HEK293 (cell line): ENCODE data around the gene ATF5.

ENCODE experiments used
- CTCF ChIA-PET: fragments of 350-600 bp; formaldehyde crosslinking; extraction: SDS; loops from one replicate; lab custom pipeline; 2021; ENCODE audit warnings: antibody characterized with exemption; lab: Yijun Ruan, JAX
- POLR2A ChIA-PET: fragments of 300-600 bp; formaldehyde crosslinking; extraction: SDS; loops from one replicate; lab custom pipeline; 2020; ENCODE audit warnings: antibody characterized with exemption, inconsistent platforms; lab: Yijun Ruan, JAX
- H3K27ac ChIP-seq: fragments of 200-500 bp; sonication (Bioruptor generic); 2 replicates; pipeline ENCODE4 v1.5.1; 2014; ENCODE audit warnings: low read depth, low read length, control low read depth, inconsistent platforms; ENCODE audit errors: extremely low read depth
- H3K36me3 ChIP-seq, 2 experiments: fragments of 200-500 bp in 1 of 2; sonication (Bioruptor generic) in 1 of 2; 1 replicate in 1 of 2; 2 replicates in 1 of 2; pipeline ENCODE4 v1.5.1; 2014 to 2017; ENCODE audit warnings: inconsistent platforms in 2 of 2, low read length in 2 of 2; ENCODE audit not compliant: control insufficient read depth in 2 of 2, insufficient read depth in 1 of 2
- H3K4me1 ChIP-seq: fragments of 200-500 bp; sonication (Bioruptor generic); 2 replicates; pipeline ENCODE4 v1.5.1; 2014; ENCODE audit warnings: mild to moderate bottlenecking, low read length, inconsistent platforms; ENCODE audit not compliant: control insufficient read depth, insufficient read depth
- H3K4me3 ChIP-seq: 2 replicates; pipeline ENCODE4 v1.5.1; 2011; ENCODE audit warnings: low read depth, mild to moderate bottlenecking, control low read depth, low read length, moderate library complexity
- H3K9me3 ChIP-seq: fragments of 200-500 bp; sonication (Bioruptor generic); 2 replicates; pipeline ENCODE4 v1.5.1; 2014; ENCODE audit warnings: low read depth, low read length, inconsistent platforms; ENCODE audit not compliant: control insufficient read depth, insufficient read depth
- BCL11B ChIP-seq: fragments of 450-650 bp; formaldehyde crosslinking; IDR thresholded peaks from 2 replicates; pipeline ENCODE4 v1.5.1; 2016; ENCODE audit warnings: low read depth, missing biosample characterization, missing genetic modification characterization
- GLIS1 ChIP-seq: fragments of 450-650 bp; formaldehyde crosslinking; IDR thresholded peaks from 2 replicates; pipeline ENCODE4 v1.5.1; 2016; ENCODE audit warnings: missing biosample characterization, missing genetic modification characterization
- TRIM28 ChIP-seq: IDR thresholded peaks from 2 replicates; pipeline ENCODE4 v1.6.1; 2011; ENCODE audit warnings: low read length, control low read depth, borderline replicate concordance
- ZNF146 ChIP-seq: fragments of 450-650 bp; formaldehyde crosslinking; IDR thresholded peaks from 2 replicates; pipeline ENCODE4 v1.5.1; 2016; ENCODE audit warnings: missing biosample characterization, missing genetic modification characterization
- ZNF26 ChIP-seq: fragments of 450-650 bp; formaldehyde crosslinking; IDR thresholded peaks from 2 replicates; pipeline ENCODE4 v1.5.1; 2016; ENCODE audit warnings: missing biosample characterization, missing genetic modification characterization
- ZNF274 ChIP-seq, 2 experiments: fragments of 200-500 bp in 1 of 2; fragments of 450-650 bp in 1 of 2; sonication (Bioruptor generic) in 1 of 2; formaldehyde crosslinking in 1 of 2; IDR thresholded peaks; 2 replicates each; pipeline versions ENCODE4 v1.5.1 to v1.6.1; 2014 to 2016; ENCODE audit warnings: borderline replicate concordance in 1 of 2, inconsistent platforms in 1 of 2, low read length in 1 of 2, missing biosample characterization in 1 of 2, missing genetic modification characterization in 1 of 2
- ZNF449 ChIP-seq: fragments of 450-650 bp; formaldehyde crosslinking; IDR thresholded peaks from 2 replicates; pipeline ENCODE4 v1.5.1; 2017; ENCODE audit warnings: missing biosample characterization, mild to moderate bottlenecking, missing genetic modification characterization, moderate library complexity
- ZNF488 ChIP-seq: fragments of 450-650 bp; formaldehyde crosslinking; IDR thresholded peaks from 2 replicates; pipeline ENCODE4 v1.5.1; 2016; ENCODE audit warnings: missing biosample characterization, missing genetic modification characterization
- ZNF530 ChIP-seq: fragments of 450-650 bp; formaldehyde crosslinking; IDR thresholded peaks from 2 replicates; pipeline ENCODE4 v1.5.1; 2016; ENCODE audit warnings: low read depth, missing biosample characterization, missing genetic modification characterization
- ZNF629 ChIP-seq: fragments of 450-650 bp; formaldehyde crosslinking; IDR thresholded peaks from 2 replicates; pipeline ENCODE4 v1.5.1; 2017; ENCODE audit warnings: missing biosample characterization, missing genetic modification characterization
- TF ChIP-seq, protein P1 (sequence below): fragments of 450-650 bp; formaldehyde crosslinking; IDR thresholded peaks from 2 replicates; pipeline ENCODE4 v1.5.1; 2016; ENCODE audit warnings: missing biosample characterization, missing genetic modification characterization
- TF ChIP-seq, protein P2 (sequence below): fragments of 450-650 bp; formaldehyde crosslinking; IDR thresholded peaks from 2 replicates; pipeline ENCODE4; 2016; ENCODE audit warnings: missing biosample characterization, missing genetic modification characterization

ATF5 gene

GRCh38 chr19:49952479-49952836 is 23.5 kb downstream of the ATF5 start (continued):
- no peak for TF ChIP-seq ZNF26

GRCh38 chr19:49952906-49953305 is 23.9 kb downstream of the ATF5 start:
- ChIA-PET CTCF (interaction anchor here (2.3 to 11.4 kb wide), 2 partner anchors 14 to 30 kb away, joined by 17 to 100 read pairs; no protein-coding TSS in a partner anchor), POLR2A (no interaction called here)
- Histone ChIP-seq H3K4me3 (no peak overlapping the region), H3K4me1 (0 out of 2 replicates have a peak, but pooled peaks cover 4% of the 10 kb centered on the region), H3K27ac (no peak overlapping the region), H3K36me3 (no peaks in the 10 kb centered on the region), H3K9me3 (no peaks in the 10 kb centered on the region)
- TF ChIP-seq TRIM28 (peak; percentile 44; the same call in 1 of the 2 replicates), ZNF488 (tag by site-specific recombination) (no peak)

DNA sequence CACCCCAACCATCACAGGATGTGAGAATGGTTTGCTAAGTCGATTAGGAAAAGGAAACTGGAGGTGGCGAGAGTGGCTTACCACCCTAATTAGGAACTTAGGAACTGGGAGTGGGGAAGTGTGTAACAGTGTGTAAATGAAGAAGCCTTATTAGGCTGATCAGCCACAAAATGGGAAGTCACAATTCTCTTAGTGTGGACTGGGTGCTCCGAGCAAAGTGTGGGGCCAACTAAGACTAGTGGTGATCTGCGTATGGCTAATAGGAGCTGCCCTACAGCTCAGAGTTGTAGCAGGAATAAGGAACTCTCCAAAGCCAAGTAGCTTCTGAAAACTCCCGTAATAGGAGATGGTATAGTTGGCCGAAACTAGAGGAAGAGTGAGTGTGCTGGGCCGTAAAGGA is 24.4 kb downstream of the ATF5 start:
- ChIA-PET CTCF (interaction anchor here (2.3 to 11.4 kb wide), 2 partner anchors 14 to 30 kb away, joined by 17 to 100 read pairs; no protein-coding TSS in a partner anchor), POLR2A (no interaction called here)
- no peaks in the 10 kb centered on the region for H3K9me3 ChIP-seq
- no peak for TF ChIP-seq BCL11B (tag by site-specific recombination)
- TF ChIP-seq, protein P1, sequence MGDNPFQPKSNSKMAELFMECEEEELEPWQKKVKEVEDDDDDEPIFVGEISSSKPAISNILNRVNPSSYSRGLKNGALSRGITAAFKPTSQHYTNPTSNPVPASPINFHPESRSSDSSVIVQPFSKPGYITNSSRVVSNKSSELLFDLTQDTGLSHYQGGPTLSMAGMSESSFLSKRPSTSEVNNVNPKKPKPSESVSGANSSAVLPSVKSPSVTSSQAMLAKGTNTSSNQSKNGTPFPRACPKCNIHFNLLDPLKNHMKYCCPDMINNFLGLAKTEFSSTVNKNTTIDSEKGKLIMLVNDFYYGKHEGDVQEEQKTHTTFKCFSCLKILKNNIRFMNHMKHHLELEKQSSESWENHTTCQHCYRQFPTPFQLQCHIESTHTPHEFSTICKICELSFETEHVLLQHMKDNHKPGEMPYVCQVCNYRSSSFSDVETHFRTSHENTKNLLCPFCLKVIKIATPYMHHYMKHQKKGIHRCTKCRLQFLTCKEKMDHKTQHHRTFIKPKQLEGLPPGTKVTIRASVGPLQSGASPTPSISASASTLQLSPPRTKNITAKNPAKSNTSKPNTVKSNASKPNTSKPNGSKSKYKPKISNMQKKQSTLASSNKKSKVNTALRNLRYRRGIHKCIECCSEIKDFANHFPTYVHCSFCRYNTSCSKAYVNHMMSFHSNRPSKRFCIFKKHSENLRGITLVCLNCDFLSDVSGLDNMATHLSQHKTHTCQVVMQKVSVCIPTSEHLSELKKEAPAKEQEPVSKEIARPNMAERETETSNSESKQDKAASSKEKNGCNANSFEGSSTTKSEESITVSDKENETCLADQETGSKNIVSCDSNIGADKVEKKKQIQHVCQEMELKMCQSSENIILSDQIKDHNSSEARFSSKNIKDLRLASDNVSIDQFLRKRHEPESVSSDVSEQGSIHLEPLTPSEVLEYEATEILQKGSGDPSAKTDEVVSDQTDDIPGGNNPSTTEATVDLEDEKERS: no peak
- H3K27ac ChIP-seq: no peak overlapping the region
- H3K4me1 ChIP-seq: 0 out of 2 replicates have a peak, but pooled peaks cover 4% of the 10 kb centered on the region
- no peak overlapping the region for H3K4me3 ChIP-seq
- no peaks in the 10 kb centered on the region for H3K36me3 ChIP-seq

- no peak overlapping the region for H3K27ac ChIP-seq
- ChIA-PET POLR2A (no interaction called here), CTCF (interaction anchor here (1.0 to 11.4 kb wide), 3 partner anchors 12 to 29 kb away, joined by 5 to 100 read pairs (median 17); no protein-coding TSS in a partner anchor)
- no peaks in the 10 kb centered on the region for H3K9me3 ChIP-seq
- no peak overlapping the region for H3K4me3 ChIP-seq
- TF ChIP-seq ZNF449 (tag by site-specific recombination) (no peak), GLIS1 (no peak), ZNF629 (no peak), ZNF146 (tag by site-specific recombination) (no peak), ZNF530 (tag by site-specific recombination) (no peak), ZNF274 (IDR thresholded peaks at IDR 0.05; ENCODE audit: low read length) (no peak), ZNF274 (tag by site-specific recombination; IDR thresholded peaks at IDR 0.05; ENCODE audit: borderline replicate concordance) (no peak)
- TF ChIP-seq, protein P2, sequence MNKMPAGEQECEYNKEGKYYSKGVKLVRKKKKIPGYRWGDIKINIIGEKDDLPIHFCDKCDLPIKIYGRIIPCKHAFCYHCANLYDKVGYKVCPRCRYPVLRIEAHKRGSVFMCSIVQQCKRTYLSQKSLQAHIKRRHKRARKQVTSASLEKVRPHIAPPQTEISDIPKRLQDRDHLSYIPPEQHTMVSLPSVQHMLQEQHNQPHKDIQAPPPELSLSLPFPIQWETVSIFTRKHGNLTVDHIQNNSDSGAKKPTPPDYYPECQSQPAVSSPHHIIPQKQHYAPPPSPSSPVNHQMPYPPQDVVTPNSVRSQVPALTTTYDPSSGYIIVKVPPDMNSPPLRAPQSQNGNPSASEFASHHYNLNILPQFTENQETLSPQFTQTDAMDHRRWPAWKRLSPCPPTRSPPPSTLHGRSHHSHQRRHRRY: no peak
- no peaks in the 10 kb centered on the region for H3K36me3 ChIP-seq
- H3K4me1 ChIP-seq: 0 out of 2 replicates have a peak, but pooled peaks cover 4% of the 10 kb centered on the region
Measured at GRCh38 chr19:49954092-49954829, 25.3 kb downstream of the ATF5 start.
